GM21737 (cell line): Measurements from ENCODE around the gene SBK3.
"Not testable (repeated sequence)": the region's sequence is repeated elsewhere in the genome, so short reads cannot be mapped to it uniquely, and the experiment has no call there.

Experiments
- ATAC-seq: cut with Tn5 transposase; IDR thresholded peaks from one replicate; pipeline ENCODE4 v1.9.1; 2021; ENCODE audit warnings: mild to moderate bottlenecking, moderate library complexity; ENCODE audit not compliant: unreplicated experiment

SBK3 gene

GRCh38 chr19:55519451-55520311 is 25.7 kb downstream of the SBK3 start:
- ATAC-seq, result no peak

- ATAC-seq, result peak; percentile 97
Measured at GRCh38 chr19:55516878-55517620, 28.3 kb downstream of the SBK3 start.

GRCh38 chr19:55508120-55508519 is 37.2 kb downstream of the SBK3 start:
- ATAC-seq, result no peak

- no peak for ATAC-seq
Measured at GRCh38 chr19:55504981-55505380, 40.4 kb downstream of the SBK3 start.

GRCh38 chr19:55504252-55504603 is 41.1 kb downstream of the SBK3 start:
- no peak for ATAC-seq

- peak; percentile 82 for ATAC-seq
Measured at GRCh38 chr19:55503502-55504251, 41.7 kb downstream of the SBK3 start.

- no peak for ATAC-seq
Measured at GRCh38 chr19:55503157-55503501, 42.2 kb downstream of the SBK3 start.

GRCh38 chr19:55502197-55502952 is 43.0 kb downstream of the SBK3 start:
- ATAC-seq, result no peak

- ATAC-seq, result no peak
Measured at GRCh38 chr19:55500368-55500952, 44.9 kb downstream of the SBK3 start.

GRCh38 chr19:55498246-55498840 is 47.0 kb downstream of the SBK3 start:
- ATAC-seq, result no peak

- ATAC-seq, result no peak
Measured at GRCh38 chr19:55497763-55498162, 47.6 kb downstream of the SBK3 start.

- ATAC-seq, result not testable (repeated sequence)
Measured at GRCh38 chr19:55496820-55497219, 48.5 kb downstream of the SBK3 start.

- ATAC-seq, result no peak
Measured at GRCh38 chr19:55495646-55496349, 49.5 kb downstream of the SBK3 start.

- no peak for ATAC-seq
Measured at GRCh38 chr19:55494172-55494761, 51.1 kb downstream of the SBK3 start.

- no peak for ATAC-seq
Measured at GRCh38 chr19:55493645-55494171, 51.6 kb downstream of the SBK3 start.

GRCh38 chr19:55493052-55493644 is 52.2 kb downstream of the SBK3 start:
- no peak for ATAC-seq

GRCh38 chr19:55492362-55492944 is 52.9 kb downstream of the SBK3 start:
- no peak for ATAC-seq
